ENCODE data around the gene PRKCI.
"Not testable (repeated sequence)": the region's sequence is repeated elsewhere in the genome, so short reads cannot be mapped to it uniquely, and the experiment has no call there.

Gene PRKCI

DNA sequence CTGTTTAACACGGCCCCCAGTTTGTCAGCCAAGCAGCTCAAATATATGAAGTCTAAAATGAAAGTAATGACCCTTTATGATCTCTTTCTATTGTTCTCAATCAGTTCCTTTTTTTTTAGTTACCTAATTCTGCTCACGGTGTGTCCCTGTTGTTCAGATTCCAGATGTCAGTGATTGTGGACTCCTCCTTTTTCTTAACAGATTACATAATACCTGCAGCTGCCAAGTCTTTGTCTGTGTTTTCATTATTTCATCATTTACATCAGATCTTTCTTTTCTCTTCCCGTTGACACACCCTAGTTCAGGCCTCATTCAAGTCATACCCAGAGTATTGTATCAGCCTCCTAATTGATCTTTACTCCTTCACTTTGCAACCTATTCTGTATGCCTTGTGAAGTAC, 79.2 kb downstream of the PRKCI start:
- DNase-seq = no peak

DNA sequence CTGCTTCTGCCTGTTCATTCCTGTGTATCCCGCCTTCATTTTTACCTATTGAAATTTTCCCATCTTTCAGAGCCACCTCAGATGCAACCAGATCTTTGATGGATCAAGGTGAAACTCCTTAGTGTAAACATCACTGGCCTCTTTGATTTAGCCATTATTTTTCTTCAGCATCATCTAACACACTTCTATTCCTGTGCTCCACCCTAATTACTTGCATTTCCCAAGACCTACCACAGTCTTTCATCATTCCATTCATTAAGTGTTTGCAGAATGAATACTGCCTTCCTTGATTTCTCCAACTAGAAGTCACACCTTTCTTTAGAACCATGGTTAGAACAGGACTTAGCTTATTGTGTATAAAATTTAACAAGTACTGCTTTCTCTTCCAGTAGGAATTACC, 79.8 kb downstream of the PRKCI start:
- DNase-seq = no peak

DNA sequence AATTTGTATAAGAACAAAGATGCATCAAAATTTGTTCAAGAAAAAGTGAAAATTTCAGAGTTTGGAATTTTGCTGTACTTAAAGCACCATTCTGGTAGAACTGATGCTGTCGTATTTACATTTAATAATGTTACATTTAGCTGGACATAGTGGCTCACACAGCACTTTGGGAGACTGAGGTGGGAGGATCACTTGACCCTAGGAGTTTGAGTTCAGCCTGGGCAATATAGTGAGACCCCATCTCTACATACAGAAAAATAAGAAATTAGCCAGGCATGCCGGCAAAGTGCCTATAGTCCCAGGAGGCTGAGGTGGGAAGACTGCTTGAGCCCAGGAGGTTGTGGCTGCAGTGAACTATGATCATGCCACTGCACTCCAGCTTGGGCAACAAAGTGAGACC, 83.8 kb downstream of the PRKCI start:
- no peak for DNase-seq

DNA sequence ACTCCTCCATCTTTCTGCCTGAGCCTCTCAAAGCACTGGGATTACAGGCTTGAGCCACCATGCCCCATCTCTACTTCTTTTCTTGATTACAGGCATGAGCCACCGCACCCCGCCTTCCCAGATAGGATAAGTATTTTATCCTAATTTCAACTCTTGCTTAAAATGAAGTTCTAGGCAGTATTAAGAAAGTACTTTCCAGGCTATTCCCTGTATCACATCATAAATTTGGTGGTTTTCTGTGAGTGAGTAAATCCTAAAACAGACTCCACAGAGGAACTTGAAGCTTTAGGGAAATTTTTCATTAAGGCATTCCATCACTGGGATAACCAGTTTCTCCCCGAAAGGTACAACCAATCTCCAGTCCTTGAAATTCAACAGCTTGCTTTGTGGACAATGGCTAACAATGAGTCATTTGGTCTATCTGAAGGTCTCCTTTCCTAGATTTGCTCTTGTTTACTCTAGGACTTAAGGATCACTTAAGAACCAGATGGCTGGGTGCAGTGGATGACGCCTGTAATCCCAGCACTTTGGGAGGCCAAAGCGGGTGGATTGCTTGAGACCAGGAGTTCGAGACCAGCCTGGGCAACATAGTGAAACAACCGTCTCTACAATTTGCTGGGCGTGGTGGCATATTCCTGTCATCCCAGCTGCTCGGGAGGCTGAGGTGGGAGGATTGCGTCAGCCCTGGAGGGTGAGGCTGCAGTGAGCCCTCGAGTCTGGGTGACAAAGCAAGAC, 85.6 kb downstream of the PRKCI start:
- no peak for DNase-seq

DNA sequence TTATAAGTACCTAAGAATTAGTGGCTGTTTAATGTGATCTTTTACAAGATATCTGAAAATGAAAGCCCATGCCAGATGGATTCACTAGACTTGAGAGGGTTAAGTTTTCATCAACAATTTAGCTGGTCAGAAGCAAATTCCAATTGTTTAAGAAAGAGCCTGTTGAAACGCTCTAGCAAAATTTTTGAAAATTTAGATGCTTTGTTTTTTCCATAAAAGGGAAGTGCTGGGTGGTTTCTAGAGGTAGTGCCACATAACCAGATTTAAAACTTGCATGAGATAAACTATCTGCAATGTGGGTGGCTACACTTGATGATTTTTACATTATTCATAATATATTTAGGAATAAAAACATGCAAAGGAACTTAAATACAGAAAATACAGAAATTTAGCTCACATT, 86.8 kb downstream of the PRKCI start:
- no peak for DNase-seq

GRCh38 chr3:170317954-170318353, 95.7 kb downstream of the PRKCI start:
- no peak for DNase-seq

GRCh38 chr3:170320461-170321121, 98.4 kb downstream of the PRKCI start:
- no peak for DNase-seq

GRCh38 chr3:170321321-170322034, 99.3 kb downstream of the PRKCI start:
- DNase-seq = no peak

DNA sequence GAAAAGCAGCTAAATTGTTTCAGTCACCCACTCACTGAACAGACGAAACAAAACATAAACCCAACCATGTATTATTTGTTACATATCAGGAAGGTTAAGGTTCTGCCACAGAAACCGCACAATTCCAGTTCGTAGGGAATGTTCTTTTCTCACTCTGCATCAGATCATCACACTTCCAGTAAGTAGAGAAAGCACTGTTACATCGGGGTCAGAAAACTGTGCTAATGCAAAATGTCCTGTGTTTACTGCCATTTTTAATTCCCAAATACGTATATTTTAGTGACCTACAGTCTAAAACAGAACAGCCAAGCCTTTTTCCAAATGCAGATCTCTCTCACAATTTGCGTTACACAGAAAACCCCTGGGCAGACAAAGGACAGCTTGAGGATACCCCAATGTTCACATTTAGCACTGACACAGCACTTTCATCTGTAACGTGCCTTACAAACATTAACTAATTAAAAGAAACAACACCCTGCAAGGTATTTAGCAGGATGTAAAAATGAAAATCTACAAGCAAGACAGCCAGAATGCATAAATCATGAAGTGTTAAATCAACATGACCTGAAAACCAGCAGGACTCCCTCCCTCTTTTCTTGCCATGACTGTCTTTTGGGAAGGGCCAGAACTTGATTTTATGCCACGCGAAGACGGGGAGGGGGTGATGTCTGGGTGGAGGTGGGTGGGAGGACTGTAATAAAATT, 100.5 kb downstream of the PRKCI start:
- DNase-seq = no peak

DNA sequence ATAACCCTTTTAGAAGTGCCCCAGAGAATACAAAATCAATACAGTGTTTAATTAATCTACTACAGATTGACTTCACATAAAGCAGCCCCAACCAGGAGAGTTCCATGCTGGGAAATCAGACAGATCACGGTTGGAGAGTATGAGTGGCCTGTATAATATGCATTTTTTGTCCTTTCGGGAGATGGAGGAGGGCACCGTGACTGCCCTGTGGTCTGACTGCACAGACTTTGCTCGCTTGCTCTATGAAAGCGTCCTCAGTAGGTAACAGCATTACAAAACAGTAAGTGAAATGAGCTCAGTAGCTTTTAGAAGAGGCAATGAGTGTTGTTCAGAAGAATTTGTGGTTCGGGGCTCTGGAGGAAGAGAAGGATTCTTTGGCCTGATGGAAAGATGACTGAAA, 101.1 kb downstream of the PRKCI start:
- DNase-seq = no peak

GRCh38 chr3:170324962-170325361, 102.7 kb downstream of the PRKCI start:
- no peak for DNase-seq

DNA sequence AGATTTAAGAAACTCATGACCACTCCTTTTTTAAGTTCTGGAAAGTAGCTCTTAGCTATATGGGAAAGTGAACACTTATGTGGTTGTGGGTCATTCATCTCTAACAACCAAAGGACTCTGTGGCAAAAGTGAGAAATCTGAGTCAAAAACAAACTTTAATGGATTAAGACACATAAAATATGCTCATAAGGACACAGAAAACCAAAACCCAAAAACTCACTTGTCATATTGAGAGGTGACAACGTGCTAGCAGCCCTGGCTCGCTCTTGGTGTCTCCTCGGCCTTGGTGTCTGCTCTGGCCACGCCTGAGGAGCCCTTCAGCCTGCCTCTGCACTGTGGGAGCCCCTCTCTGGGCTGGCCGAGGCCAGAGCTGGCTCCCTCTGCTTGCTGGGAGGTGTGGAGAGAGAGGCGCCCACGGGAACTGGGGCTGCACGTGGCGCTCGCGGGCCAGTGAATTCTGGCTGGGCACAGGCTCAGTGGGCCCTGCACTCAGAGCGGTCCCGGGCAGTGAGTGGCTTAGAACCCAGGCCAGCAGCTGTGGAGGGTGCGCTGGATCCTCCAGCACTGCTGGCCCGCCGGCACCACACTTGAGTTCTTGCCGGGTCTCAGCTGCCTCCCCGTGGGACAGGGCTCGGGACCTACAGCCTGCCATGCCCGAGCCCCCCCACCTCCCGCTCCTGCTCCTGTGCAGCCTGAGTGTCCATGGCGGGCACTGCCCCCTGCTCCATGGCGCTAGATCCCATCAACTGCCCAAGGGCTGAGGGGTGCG, 105.0 kb downstream of the PRKCI start:
- no peak for DNase-seq

DNA sequence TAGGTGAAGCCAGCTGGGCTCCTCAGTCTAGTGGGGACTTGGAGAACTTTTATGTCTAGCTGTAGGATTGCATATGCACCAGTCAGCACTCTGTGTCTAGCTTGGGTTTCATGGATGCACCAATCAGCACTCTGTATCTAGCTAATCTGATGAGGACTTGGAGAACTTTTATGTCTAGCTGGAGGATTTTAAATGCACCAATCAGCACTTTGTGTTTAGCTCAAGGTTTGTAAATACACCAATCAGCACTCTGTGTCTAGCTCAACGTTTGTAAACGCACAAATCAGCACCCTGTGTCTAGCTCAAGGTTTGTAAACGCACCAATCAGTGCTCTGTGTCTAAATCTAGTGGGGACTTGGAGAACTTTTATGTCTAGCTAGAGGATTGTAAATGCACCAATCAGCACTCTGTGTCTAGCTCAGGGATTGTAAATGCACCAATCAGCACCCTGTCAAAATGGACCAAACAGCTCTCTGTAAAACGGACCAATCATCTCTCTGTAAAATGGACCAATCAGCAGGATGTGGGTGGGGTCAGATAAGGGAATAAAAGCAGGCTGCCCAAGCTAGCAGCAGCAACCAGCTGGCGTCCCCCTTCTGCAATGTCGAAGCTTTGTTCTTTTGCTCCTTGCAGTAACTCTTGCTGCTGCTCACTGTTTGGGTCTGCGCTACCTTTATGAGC, 105.8 kb downstream of the PRKCI start:
- DNase-seq = not testable (repeated sequence)

- peak in 1 of 2 donors; percentile 2 for DNase-seq
Observed at GRCh38 chr3:170330366-170330765, 108.1 kb downstream of the PRKCI start.

DNA sequence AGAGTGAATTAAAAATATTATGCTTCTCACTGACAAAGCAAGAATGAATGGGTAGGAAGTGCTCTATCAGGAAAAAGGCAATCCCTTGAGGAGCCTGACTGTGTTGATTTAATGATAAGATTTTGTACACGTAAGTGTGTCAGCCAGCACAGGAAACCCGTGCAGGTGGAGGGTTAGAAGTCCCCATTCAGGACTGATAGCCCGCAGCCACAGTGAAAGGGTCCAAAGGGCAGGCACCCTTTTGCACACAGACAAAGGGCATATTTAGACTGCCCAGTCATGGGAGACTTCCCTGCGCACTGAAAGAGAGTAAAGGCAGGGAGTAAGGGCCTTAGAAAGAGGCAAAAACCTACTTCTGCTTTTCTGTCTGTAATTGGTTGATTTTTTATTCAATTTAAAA, 108.9 kb downstream of the PRKCI start:
- no peak for DNase-seq

- DNase-seq = no peak
Observed at GRCh38 chr3:170337420-170337819, 115.2 kb downstream of the PRKCI start.

DNA sequence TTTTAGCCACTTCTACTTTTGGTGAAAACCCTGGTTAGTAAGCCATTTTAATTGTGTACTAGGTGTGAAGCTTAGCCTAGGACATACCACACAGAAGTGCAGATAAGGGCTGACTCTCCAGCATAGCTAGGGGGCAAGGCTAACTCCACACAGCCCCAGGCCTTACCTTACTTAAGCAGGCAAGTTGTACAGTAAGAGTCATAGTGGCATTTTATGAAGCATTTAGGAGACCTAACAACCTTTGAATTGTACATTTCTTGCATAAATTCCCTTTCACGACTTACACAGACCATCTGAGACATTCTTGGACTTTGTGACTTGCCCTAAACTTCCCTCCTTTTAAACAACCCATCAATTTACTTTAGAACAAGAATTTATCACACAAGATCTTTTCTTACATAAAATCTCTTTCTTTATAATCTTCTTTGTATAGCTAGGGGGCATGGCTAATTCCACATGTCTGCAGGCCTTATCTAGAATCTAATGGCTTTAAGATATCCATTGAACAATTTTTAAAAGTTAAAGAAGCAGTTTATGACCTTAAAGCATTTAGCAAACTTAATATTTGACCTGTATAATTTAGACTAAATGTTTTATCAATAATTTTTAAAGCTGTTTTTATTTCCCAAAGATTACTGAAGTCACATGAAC, 116.6 kb downstream of the PRKCI start:
- no peak for DNase-seq

GRCh38 chr3:170342273-170342672, 120.0 kb downstream of the PRKCI start:
- not testable (repeated sequence) for DNase-seq

GRCh38 chr3:170343859-170344258, 121.6 kb downstream of the PRKCI start:
- not testable (repeated sequence) for DNase-seq

- DNase-seq = no peak
Observed at GRCh38 chr3:170344971-170345370, 122.7 kb downstream of the PRKCI start.

Measured in activated CD4-positive, alpha-beta T cell treated with anti-CD3 and anti-CD28 coated beads for 4 hours (primary cell).